Stimulated activated CD4-positive, alpha-beta T cell treated with anti-CD3 and anti-CD28 coated beads, Interleukin-4, amount 100 ng/mL, for 4 hours (primary cell): ENCODE measurements around the gene CRYBG2.

ENCODE experiments used
- DNase-seq, 2 experiments: peaks; one replicate each; pipeline ENCODE4 v3.0.0-alpha.2; 2020

CRYBG2 gene

DNA sequence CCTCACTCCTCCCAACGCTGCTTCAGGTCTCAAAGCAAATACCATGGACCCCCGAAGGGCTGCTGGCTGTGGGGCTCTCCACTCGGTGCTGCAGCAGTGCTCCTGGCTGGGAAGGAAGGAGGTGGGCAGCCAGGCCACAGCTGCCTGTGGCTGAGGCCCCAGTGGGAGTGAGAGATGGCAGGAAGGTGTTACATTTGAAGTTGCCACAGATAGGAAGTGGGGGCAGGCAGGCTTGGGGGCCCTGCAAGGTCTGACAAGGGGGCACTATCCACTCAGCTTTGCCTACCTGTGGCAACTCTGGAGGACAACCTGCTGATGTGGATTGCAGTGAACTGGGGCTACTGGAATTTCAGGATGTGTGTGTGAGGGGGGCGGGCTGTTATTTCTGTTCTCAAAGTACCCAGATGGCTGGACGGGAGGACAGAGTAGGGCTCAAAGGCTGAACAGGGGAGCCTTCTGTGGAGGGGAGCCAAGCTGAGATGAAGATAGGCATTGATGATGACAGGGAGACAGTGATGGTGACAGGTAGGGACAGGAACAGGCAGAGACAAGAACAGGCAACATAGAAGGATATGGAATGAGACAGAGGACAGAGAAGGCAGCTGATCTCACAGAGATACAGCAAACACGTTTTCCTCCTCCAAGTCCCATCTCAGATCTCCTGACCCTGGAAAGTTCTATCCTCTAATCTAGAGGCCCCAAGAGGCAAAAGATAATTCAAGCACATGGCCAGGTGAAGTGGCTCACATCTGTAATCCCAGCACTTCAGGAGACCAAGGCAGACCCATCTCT lies 16.9 kb upstream of the CRYBG2 start:
- DNase-seq: no peak

DNA sequence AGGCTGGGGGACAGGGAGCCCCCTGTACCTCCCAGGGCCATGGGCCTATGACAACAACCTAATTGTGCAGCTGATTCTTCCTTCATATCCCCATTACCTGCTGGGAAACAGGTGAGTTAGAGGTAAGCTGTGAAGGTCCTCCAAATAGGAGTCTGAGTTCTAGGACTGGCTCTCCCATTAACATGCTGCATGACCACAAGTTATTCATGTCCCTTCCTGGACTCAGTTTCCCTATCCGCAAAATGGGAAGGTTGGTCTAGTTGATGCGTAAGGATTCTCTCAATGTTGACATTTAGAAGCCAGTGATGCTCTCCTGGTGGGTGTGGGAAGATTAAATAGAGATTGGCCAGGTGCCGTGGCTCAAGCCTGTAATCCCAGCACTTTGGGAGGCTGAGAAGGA lies 14.6 kb upstream of the CRYBG2 start:
- no peak for DNase-seq

DNA sequence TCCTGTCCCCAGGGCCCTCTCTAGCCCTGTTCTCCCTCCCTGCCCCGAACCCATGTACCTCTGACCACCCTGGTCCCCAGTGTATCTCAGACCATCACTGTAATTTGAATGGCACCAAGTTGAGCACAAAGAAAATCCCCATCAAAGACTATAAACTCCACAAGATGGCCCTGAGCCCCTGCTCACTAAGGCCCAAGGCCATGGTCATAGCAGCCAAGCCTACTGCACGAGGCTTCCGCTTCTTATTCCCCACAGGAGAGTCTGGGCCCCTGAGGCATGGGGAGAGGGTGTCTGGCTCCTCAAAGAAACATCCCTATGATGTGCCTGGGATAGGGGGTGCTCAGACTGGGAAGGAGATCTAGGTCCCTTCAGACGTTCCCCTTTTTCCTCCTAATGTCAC lies 14.1 kb upstream of the CRYBG2 start:
- no peak for DNase-seq

DNA sequence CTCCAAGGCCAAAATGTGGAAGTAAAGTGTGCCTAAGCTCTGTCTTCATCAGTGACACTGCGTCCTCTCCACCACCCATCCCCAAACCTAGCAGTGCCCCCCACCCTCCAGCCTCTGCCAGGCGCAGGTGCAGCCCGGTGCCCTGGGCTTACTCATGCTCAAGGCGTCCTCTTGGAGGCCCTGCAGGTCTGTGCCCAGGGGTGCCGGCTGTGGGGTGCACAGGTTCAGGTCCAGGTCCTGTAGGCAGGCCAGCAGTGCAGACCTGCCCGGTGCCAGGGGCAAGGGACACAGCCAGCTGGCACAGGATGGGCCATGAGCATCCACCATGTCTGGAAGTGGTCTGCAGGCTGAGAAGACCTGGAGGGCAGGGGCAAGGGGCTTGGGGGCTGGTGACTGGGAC lies 13.5 kb upstream of the CRYBG2 start:
- no peak for DNase-seq

DNA sequence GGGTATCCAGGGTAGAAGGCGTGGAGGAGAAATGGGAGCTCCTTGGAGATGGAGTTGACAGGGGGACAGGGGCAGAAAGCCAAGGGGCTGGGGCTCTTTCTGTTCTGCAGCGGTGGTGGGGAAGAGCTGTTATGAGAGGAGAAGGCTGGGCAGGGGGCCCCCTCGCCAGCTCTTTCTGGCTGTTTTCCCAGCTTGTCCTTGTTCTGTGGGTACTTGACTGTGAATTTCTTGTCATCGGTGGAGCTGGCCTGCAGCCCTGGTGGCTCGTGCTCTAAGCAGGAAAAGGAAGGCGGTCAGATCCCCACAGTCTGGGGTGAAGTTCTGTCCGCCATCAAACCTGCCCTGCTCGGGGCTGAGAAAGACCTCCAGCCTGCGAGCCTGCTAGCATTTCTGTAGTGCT lies 11.0 kb upstream of the CRYBG2 start:
- DNase-seq: no peak

DNA sequence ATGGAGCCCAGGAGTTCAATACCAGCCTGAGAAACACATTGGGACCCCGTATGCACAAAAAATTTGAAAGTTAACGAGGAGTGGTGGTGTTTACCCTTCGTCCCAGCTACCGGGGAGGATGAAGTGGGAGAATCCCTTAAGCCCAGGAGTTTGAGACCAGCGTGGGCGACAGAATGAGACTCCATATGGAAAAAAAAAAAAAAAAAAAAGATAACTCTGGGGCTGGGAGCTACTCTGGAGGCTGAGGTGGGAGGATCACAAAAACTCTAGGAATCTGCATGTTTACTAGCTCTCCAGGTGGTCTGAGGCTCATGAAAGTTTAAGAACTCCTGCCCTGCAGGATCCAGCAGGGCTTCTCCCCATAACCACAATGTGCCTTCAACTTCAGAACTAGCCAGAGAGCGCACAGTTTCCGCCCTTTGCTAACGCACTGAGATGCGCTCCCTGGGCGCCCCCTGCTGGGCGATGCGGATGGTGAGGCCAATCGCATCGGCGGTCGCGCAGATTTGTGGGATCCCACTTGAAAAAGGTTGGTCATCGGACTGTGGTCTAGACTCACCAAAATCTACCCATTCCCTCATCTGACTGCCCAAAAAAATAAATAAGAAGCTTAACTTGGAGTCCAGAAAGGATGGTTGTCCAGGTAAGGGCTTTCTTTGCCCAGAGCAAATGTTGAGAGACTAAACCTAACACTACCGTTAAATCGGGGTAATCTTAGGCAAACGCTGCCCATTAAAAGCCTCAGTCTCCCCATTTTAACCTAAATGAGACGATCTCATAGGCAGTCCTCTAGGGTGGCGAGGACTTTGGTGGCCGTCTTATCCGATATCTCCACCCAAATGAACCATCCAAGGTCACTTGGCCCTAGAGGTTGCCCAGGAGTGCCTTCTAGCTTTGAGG lies 9.9 kb upstream of the CRYBG2 start:
- DNase-seq: peak; percentile 79 to 85

DNA sequence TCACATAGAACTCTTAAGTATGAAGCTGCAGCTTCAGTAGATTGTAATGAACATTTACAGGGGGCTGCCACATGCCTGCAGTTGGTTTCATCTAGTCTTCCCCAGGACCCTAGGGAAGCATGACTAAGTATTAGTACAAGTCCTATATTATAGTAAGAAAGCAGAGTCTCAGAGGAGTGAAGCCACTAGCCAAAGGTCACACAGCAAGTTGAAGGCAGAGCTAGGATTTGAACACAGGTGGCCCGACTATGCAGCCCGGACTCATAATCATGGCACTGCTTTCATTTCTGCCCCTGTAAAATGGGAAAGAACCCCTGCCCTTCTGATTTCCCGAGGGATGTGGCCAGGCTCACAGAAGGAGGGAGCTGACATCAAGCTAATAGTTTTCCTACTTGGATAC lies 8.4 kb upstream of the CRYBG2 start:
- DNase-seq: no peak

DNA sequence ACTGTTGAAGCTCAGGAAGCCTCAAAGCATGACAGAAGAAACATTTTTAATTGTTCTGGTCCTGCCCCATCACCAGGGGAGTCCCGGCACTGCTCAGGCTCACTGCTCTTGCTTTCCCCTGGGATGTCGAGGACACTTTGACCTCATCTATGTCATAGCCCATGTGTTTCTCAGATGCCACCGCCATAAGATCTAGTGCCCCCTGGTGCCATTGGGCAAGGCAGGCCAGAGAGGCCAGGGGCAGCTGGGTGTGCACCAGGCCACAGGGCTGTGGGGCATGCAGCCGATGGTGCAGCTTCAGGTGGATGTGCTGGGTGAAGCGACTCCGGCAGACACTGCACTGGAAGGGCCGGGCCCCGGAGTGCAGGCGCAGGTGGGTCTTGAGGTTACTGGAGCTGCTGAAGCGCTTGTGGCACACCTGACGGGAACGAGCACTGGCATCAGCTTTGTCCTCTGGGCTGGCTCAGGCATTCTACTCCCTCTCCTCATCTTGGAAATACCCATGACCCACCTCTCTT lies 7.7 kb upstream of the CRYBG2 start:
- no peak for DNase-seq

DNA sequence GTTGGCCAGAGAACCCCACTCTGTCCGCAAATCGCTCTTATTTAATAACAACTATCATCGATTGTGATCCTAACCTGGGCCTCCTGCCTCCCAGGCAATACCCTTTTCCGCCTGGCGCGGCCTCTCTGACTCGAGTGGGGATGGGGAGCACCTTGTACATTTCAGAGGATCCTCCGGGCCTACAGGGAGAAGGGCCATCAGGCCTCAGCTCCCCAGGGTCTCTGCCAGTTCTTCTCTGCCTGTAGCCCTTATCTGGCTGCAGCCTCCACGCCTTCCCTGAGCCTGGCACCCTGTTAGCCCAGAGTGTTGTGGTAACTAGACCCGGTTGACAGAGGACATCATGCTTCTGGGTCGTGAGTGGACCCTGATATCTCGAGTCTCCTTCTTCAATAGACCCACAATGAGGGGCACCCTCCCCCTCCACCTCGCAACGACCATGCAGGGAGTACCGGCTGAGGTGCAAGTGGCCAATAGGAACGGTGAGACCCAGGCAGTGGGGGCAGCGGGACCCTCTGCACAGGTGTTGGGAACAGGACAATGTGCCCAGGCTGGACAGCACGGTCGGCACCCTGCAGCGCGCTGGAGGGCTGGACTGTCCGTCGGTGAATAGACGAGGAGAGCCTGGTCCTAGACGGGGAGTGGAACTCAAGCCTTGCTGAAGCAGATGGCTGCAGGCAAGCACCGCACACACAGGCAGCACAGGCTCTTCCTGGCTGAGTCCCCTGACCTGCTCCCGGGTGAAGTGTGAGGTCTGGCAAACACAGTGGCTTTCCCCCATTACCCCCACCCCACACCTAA lies 7.1 kb upstream of the CRYBG2 start:
- DNase-seq: no peak

DNA sequence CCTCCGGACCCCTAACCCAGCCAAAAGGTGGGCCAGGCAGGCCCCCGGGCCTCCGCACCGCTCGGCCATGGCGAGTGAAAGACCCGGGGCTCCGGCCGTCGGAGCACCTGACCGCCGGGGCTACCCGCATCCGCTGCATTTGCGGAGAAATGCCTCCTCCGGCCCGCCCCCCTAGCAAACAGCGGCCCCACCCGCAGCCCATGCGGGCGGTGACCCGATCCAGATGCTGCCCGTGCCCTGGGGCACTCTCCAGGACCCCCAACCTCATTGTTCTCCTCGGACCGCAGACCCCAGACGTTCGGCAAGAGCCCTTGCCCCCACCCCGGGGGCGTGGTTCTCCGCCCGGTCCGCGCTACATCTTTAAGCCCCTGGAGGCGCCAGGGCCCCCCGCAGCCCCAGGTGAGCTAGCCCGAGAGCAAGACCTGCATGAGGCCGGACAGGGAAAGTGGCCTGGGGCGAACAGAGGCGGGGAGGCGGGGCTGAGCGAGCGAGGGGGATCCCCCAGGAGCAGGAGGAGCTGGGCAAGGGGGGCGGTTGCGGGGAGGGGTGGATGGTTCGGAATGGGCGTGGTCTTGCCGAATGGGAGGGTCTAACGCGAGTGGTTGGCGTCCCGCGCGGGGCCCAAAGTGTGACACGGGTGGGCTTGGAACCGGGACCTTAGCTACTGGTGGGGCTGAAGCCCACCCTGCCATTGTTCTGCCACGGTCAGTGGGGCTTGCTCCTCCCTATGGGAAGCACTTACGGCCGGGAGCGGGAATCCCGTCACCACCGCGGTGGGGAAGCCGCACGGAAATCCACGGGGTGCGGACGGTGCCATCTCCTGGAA lies 6.3 kb upstream of the CRYBG2 start:
- DNase-seq: peak; percentile 40 to 51

DNA sequence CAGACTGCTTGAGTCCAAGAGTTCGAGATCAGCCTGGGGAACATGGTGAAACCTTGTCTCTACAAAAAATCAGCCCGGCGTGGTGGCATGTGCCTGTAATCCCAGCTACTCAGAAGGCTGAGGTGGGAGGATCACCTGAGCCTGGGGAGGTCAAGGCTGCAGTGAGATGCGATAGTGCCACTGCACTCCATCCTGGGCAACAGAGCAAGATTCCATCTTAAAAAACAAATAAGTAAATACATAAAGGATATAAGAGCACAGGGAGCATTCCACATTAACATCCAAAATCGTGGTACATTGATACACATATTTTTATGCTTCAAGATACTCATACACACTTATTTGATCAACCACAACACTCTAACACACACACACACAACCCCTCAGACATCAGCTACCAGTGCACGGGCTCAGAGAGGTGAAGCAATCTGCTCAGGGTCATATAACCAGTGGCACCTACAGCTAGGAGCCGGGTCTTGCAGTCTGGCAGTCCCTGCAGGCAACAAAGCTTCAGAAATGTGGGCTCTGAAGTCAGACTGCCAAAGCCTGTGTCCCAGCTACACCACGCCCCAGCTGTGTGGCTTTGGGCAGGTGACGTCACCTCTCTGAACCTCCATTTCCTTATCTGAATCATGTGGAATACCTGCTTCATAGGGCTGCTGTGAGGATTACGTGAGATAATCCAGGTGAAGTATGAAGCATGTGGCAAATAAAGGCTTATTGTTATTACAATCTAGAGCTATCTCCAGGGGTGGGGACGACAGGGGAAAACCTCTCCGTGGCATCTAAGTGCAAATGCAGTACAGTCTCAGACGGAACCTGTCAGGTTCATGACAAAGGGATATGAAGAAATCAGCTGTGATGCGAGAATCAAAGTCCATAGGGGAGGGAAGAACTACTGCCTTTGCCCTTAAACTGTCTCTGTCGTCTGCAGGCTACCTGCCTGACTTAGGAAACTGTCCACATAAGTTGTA lies 4.8 kb upstream of the CRYBG2 start:
- peak; percentile 41 to 80 for DNase-seq

DNA sequence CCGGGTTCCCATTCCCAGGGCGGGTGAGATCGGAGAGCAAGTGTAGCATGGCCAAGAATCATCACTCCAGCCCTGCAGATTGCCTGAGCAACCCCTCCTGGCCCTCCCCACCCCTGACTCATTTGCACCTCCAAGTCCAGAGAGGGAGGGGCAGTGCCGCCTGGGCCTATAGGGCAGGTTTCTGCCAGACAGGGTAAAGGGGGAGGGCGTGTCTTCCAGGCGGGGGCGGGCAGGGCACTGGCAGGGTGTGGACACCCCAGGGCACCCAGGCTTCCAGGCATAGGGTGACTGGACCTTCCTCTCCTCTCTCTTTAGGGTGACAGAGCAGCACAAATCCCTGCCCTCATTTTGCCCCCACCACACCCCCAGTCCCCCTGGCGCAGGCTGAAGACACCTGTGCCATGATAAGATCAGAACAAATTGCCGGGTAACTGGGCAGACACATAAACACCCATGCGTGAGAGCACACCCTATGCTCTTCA lies 3.2 kb upstream of the CRYBG2 start:
- no peak for DNase-seq

DNA sequence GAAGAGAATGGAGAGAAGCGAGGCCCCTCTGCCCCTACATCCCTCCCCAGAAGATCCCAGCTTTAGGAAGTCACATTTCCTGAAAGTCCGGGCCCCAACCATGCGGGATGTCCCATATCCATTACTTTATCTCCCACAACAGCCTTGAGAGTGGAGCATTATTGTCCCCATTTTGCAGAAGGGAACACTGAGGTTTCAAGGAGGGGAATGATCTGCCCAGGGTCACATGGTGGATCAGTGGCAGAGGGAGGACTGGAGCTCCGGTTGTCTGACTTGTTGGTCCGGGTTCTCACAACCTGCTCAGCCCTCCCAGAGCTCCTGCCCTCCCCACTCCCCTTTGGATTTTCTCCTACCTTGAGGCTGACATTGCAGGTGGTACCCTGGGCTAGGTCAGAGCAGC lies 2.2 kb upstream of the CRYBG2 start:
- DNase-seq: no peak

DNA sequence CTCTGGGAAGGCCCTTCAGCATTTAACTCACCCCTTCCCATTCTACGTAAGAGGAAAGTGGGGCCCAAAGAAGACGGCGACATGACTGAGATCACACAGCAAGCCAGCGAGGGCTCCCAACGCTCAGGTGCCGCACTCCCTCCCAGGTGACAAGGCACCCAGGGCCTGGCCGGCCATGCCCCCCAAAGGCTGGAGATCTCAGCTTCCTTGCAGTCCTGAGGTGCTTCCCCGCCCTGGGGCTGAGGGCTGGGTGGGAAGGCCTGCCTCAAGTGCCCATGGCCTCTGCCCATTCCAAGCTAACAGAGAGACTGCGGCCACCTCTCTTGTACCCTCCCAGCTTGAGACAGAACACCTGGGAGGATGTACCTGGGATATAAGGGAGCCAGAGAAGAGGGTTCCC lies 1.0 kb upstream of the CRYBG2 start:
- DNase-seq: no peak

DNA sequence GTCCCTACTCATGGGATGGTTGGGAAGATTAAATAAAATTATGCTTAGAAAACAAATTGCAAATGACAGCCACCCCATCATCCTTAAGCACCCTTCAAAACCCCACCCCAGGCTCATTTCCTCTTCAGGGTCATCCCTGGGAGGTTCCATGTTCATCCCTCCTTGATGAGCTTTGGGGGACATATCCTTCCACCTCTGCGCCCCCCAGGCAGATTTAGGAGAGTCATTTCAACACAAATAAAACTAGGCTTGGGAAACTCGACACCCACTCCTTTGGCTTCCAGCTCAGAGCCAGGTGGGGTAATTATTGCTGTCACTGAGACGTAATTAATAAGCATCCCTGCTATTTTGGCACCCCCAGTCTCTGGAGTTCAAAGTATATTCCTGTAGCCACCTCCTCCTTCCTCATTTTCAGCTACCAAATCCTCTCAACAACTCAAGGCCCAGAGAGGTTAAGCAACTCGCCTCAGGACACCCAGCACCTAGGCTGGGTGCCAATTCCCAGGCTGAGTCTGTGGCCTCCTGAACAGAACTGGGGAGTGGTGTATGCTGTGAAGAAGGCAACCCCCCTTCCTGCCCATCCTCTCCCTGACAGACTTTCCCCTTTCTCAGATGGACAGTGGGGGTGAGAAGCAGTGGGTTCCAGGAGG lies 595 bp downstream of the CRYBG2 start:
- DNase-seq: no peak

DNA sequence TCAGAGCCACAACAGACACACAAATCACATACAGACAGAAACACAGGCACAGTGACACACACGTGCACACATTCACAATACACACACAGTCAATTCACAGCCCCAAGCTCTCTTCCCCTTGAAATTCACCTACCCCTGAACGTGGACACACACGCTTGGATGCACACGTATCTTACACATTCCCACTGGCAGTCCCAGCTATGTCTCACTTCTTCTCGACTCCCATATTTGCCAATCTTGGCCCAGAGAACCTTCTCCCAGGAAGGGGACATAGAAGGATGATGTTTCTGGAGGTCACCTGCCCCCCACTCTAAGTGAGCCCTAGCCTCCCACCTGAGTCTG lies 1.6 kb downstream of the CRYBG2 start:
- DNase-seq: no peak

DNA sequence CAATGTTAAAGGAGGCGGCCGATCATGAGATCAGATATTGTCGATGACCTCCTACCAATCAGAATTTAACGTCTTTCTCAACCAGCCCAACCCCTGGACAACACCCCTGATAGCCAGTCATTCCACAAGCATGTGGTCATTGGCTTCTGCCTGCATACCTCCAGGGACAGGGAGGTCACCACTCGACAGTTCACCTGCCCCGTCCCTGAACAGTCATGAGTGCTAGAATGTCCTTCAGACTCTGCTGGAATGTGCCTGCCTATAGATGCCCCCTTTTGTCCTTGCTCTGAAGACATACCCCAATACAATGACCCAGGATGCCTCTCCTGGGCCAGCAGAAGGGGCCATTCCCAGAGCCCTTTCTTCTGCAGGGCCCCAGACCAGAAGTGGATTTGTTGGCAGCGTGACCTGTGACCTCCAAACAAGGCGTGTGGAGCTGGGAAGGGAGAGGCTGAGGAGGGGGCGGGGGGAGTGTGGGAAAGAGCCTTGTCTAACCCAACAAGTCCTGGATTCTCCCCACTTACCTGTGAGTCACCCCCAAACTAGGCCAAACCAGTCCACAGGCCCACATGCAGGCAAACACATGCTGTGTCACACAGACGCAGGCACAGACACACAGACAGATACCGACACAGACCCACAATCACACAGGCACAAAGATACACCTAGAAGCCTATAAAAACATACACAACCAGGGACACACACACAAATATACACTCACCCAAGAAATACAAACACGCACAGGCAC lies 2.2 kb downstream of the CRYBG2 start:
- DNase-seq: no peak

DNA sequence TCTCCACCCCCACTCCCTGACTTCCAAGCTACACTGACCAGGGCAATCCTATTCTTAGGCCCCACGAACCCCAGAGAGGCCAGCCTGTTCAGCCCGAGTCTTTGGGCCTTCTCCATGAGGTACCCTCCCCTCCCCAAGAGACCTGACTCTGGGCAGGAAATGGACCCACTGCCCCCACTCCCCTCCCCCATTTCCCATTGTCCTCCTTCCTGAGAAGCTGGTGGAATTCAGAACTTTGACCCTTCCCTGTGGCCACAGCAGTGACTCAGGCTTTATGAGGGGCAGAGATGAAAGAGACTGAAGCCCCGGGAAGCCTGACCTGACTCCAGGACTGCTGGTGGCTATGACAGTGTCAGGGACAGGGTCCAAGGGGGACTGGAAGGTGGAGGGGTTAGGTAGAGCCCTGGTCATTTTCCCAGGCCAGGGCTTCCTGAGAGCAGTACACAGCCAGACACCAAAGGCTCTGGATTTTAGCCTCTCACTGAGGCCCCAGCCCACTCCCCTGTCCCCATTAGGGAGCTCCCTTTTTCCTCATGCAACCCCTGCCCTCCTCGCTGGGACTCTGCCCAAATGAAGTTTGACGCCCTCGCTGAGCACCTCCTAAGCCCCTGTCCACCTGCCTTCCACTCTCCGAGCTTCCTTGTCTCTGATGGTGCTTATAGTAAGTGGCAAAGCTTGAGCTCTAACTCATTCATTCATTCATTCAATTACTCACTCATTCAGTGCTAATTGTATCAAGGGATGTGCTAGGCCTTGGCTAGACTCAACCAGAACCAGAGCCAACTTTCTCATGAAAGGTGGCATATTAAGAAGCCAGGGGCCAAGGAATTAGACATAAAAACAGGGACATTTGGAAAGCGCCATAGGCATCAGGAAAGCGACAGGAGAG lies 3.0 kb downstream of the CRYBG2 start:
- DNase-seq: no peak

DNA sequence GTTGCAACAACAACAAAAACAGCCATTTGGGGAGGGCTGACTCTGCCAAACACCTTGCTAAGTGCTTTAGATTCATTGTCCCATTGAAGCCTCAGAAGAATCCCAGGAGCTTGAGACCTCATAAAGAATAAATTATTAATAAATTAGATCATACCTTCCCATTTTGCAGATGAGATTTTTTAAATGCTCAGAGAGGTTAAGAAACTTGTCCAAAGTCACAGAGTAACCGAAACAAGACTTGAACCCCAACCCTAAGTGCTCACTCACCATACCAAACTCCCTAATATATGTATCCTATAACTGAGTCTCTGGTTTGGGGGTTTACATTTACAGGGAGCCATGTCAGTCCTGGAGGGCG lies 3.6 kb downstream of the CRYBG2 start:
- no peak for DNase-seq
